Osteoblast (primary cell): ENCODE results near the gene MZB1. TPM values are rescaled to one million over a fixed set of nuclear protein-coding genes. Genes with fewer than 3 reads are reported as not detected.

Experiments used
- DNase-seq: peaks from one replicate; pipeline ENCODE4 v3.0.0; 2011; ENCODE audit warnings: low spot score, mixed read lengths; ENCODE audit not compliant: insufficient read length; ENCODE audit errors: missing footprints
- H2AFZ ChIP-seq: 2 replicates; pipeline ENCODE4 v1.6.0; 2011; ENCODE audit warnings: mild to moderate bottlenecking, low read length
- H3K27ac ChIP-seq: 2 replicates; pipeline ENCODE4 v1.5.1; 2011; ENCODE audit warnings: mild to moderate bottlenecking, low read depth, low read length, moderate library complexity
- H3K27me3 ChIP-seq: 2 replicates; pipeline ENCODE4 v1.6.0; 2012; ENCODE audit warnings: mild to moderate bottlenecking, control low read depth, inconsistent platforms, low read length, moderate library complexity; ENCODE audit not compliant: insufficient read depth
- H3K36me3 ChIP-seq: 2 replicates; pipeline ENCODE4 v1.5.1; 2011; ENCODE audit warnings: mild to moderate bottlenecking, low read length, control low read depth, moderate library complexity; ENCODE audit not compliant: insufficient read depth
- H3K4me1 ChIP-seq: 2 replicates; pipeline ENCODE4 v1.5.1; 2011; ENCODE audit warnings: mild to moderate bottlenecking, low read length, control low read depth, moderate library complexity; ENCODE audit not compliant: insufficient read depth
- H3K4me2 ChIP-seq: 2 replicates; pipeline ENCODE4 v1.6.0; 2011; ENCODE audit warnings: mild to moderate bottlenecking, low read length; ENCODE audit not compliant: insufficient read depth
- H3K4me3 ChIP-seq: fragments of 200-600 bp; sonication (generic); 3 replicates; pipeline ENCODE4 v1.5.1; 2012; ENCODE audit warnings: mild to moderate bottlenecking, low read length, inconsistent platforms; ENCODE audit not compliant: insufficient read depth
- H3K79me2 ChIP-seq: 2 replicates; pipeline ENCODE4 v1.6.0; 2012; ENCODE audit warnings: mild to moderate bottlenecking, low read length, control low read depth, inconsistent platforms; ENCODE audit not compliant: insufficient read depth
- H3K9me3 ChIP-seq: 2 replicates; pipeline ENCODE4 v1.5.1; 2011; ENCODE audit warnings: low read depth, low read length, control low read depth
- H4K20me1 ChIP-seq: 2 replicates; pipeline ENCODE4 v1.6.0; 2012; ENCODE audit warnings: mild to moderate bottlenecking, low read length, control low read depth; ENCODE audit not compliant: insufficient read depth
- CTCF ChIP-seq: IDR thresholded peaks from 2 replicates; pipeline ENCODE4 v1.5.1; 2011; ENCODE audit warnings: mild to moderate bottlenecking, low read depth, low read length, moderate library complexity; ENCODE audit errors: extremely low read depth
- total RNA-seq: library from RNA; depleted of rRNA; stranded (reverse); fragments of >200 nt; gene quantifications from 2 replicates; pipeline ENCODE4 v1.2.3, GENCODE V29; 2012

Gene MZB1
- total RNA-seq, 1 donor = not detected

DNA sequence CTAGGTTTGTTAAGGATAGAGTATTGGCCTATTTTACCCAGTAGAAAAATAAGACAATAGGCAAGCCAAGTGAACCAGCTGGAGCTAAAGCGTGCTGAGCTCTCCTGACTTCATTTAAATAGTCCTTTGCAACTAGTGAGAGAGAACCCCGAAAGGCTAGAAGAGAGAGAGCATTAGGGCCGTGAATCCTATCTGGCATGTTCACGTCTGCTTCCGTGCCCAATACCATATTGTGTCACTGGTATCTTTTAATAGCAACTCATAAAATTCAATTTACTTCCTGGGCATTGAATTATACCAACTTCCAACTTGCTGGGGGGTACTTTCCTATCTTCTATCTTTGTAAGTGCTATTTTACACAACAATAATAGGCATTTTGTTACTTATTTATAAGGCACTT lies 35.8 kb upstream of the MZB1 start:
- peaks cover 6% of the 10 kb centered on the region for H3K36me3 ChIP-seq
- no peak for DNase-seq

DNA sequence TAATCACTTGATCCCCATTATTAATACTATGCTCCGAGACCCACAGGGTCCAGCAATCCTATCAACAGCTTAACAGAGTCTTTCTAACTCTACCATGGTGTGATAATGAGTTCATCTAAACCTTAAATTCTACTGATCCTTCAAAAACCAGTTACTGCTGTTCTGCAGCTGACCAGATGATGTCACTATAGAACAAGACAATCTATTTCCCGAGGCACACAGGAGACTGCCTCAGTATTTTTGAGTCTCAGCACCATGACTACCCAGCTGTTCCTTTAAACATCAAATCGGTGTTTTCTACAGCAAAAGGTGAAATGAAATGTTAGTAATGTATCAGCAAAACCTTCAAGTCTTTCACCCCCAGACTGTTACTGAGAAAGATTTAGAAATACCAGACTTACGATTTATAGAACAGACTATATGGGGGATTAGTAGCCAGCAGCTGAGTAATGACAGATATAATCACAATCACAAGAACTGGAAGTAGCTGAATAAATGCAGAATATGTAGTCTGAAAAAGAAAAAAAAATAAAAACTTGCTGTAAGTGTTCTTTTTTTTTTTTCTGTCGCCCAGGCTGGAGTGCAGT lies 32.7 kb upstream of the MZB1 start:
- Histone ChIP-seq H3K79me2 (no peaks in the 10 kb centered on the region), H3K4me1 (peaks cover 6% of the 10 kb centered on the region), H3K36me3 (peaks cover 22% of the 10 kb centered on the region), H4K20me1 (no peaks in the 10 kb centered on the region), H3K9me3 (no peaks in the 10 kb centered on the region), H2AFZ (no peak overlapping the region), H3K4me3 (no peak overlapping the region), H3K27ac (peak overlapping the region; percentile 43), H3K27me3 (no peaks in the 10 kb centered on the region), H3K4me2 (no peak overlapping the region)
- DNase-seq = peak; percentile 88
- TF ChIP-seq CTCF = peak; percentile 94

More for the DNA sequence above, 35.8 kb upstream of the MZB1 start:
- no peaks in the 10 kb centered on the region for H3K9me3 ChIP-seq
- no peaks in the 10 kb centered on the region for H4K20me1 ChIP-seq
- H3K4me2 ChIP-seq = no peak overlapping the region
- H3K4me3 ChIP-seq = no peak overlapping the region
- H3K27ac ChIP-seq = no peak overlapping the region
- H3K79me2 ChIP-seq = no peaks in the 10 kb centered on the region
- no peak for TF ChIP-seq CTCF
- H3K27me3 ChIP-seq = no peaks in the 10 kb centered on the region
- peaks cover 6% of the 10 kb centered on the region for H3K4me1 ChIP-seq
- no peak overlapping the region for H2AFZ ChIP-seq

- H3K27ac ChIP-seq = no peak overlapping the region
These were observed 29.8 kb upstream of the MZB1 start for GRCh38 chr5:139419226-139420192.

More at GRCh38 chr5:139419226-139420192, 29.8 kb upstream of the MZB1 start:
- no peak for TF ChIP-seq CTCF
- no peaks in the 10 kb centered on the region for H4K20me1 ChIP-seq
- H3K36me3 ChIP-seq = peaks cover 19% of the 10 kb centered on the region
- DNase-seq = no peak
- H3K4me1 ChIP-seq = no peaks in the 10 kb centered on the region
- H3K9me3 ChIP-seq = no peaks in the 10 kb centered on the region
- H3K27me3 ChIP-seq = no peaks in the 10 kb centered on the region
- no peak overlapping the region for H2AFZ ChIP-seq
- H3K4me3 ChIP-seq = no peak overlapping the region
- H3K79me2 ChIP-seq = no peaks in the 10 kb centered on the region
- no peak overlapping the region for H3K4me2 ChIP-seq
